Erythroblast (primary cell): ENCODE measurements around the gene B3GNT8.

Experiments used
- GATA1 ChIP-seq: IDR thresholded peaks from 2 replicates; pipeline ENCODE4 v1.6.1; 2011; ENCODE audit warnings: low read depth, mild to moderate bottlenecking, control low read depth, low read length, moderate library complexity
- POLR2A ChIP-seq: IDR thresholded peaks from 2 replicates; pipeline ENCODE4 v1.6.1; 2011; ENCODE audit warnings: mild to moderate bottlenecking, low read length

DNA sequence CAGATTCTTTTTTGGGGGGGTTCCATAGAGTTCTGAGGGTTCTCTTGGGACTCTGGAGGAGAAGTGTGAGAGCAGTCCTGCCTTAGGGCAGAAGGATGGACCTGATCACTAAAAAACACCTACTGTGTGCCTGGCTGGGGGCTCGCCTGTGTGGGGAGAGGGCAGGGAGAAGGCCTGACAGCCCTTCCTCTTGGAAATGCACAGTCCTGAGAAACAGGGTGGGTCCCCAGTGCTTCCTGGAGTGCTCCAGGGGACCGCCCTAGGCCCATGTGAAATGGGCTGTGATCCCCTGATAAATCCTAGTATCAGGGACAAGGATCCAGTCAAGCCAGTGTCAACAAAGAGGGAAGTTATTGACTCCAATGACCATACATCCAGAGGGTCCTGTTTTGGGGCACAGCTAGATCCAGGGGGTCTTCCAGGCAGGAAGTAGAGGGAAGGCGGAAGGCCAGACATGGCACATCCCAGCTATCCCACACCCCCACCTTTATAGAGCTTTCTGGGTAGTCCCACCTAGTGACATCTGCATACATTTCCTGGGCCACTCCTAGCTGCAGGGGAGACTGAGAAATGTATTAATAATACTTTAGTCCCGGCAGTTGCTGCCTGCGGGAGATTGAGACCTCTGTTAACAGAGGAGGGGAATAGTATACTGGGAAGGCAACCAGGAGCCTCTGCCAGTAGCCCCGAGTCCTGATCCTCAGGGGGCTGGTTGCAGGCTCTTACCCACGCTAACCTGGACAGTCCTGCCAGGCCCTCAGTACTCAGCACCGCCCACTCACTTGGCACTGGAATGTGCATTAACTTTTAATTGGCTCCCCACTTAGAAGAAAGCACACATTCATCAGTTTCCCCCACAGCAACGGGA lies 15.8 kb downstream of the B3GNT8 start:
- no peak for TF ChIP-seq POLR2A
- no peak for TF ChIP-seq GATA1
